Measurements from ENCODE around the gene SYT7. TPM values are rescaled to one million over a fixed set of nuclear protein-coding genes. Genes with fewer than 3 reads are reported as not detected.

SYT7 gene
- total RNA-seq, 2 donors from 2014 or later: 8.6 to 12.2 TPM

- intact Hi-C loops (cut with DNase I): no loop called here
- Histone ChIP-seq H3K4me3 (no peak overlapping the region), H3K27me3 (no peaks in the 10 kb centered on the region), H3K27ac (no peak overlapping the region), H3K36me3 (replicated peaks in 1 of 2; ENCODE audit: insufficient read depth in 1 of 2, low read depth in 2 of 2) (no peaks in the 10 kb centered on the region), H3K9me3 (no peaks in the 10 kb centered on the region), H3K4me1 (peaks cover 11% of the 10 kb centered on the region)
- ATAC-seq (no peak), DNase-seq (no peak)
- no peak for TF ChIP-seq POLR2A (IDR thresholded peaks at IDR 0.05)
- no peak for TF ChIP-seq CTCF (IDR thresholded peaks at IDR 0.05)
- 82 to 87% methylated on average over 12 of the region's 12 CpGs for WGBS, 2 donors
These were observed 56.4 kb downstream of the SYT7 start for GRCh38 chr11:61524446-61524845.

GRCh38 chr11:61522881-61523280, 58.0 kb downstream of the SYT7 start:
- H3K4me3 ChIP-seq: no peak overlapping the region
- DNase-seq: no peak
- no peak for ATAC-seq
- peaks cover 9% of the 10 kb centered on the region for H3K4me1 ChIP-seq
- intact Hi-C loops (cut with DNase I): no loop called here
- no peaks in the 10 kb centered on the region for H3K9me3 ChIP-seq
- no peak for TF ChIP-seq CTCF (IDR thresholded peaks at IDR 0.05)
- WGBS, 2 donors: 84 to 85% methylated on average over 11 to 15 of the region's 15 CpGs
- no peak overlapping the region for H3K27ac ChIP-seq
- H3K27me3 ChIP-seq: no peaks in the 10 kb centered on the region
- no peaks in the 10 kb centered on the region for H3K36me3 ChIP-seq (replicated peaks in 1 of 2; ENCODE audit: insufficient read depth in 1 of 2, low read depth in 2 of 2)

- TF ChIP-seq POLR2A (IDR thresholded peaks at IDR 0.05) (no peak), CTCF (IDR thresholded peaks at IDR 0.05) (no peak)
- Histone ChIP-seq H3K4me1 (peaks cover 5% of the 10 kb centered on the region), H3K27ac (no peak overlapping the region), H3K4me3 (no peak overlapping the region), H3K9me3 (no peaks in the 10 kb centered on the region), H3K36me3 (replicated peaks in 1 of 2; ENCODE audit: insufficient read depth in 1 of 2, low read depth in 2 of 2) (no peaks in the 10 kb centered on the region), H3K27me3 (peaks cover 0 to 12% of the 10 kb centered on the region in 2 donors)
- no peak for DNase-seq
- WGBS, 2 donors: 65 to 79% methylated on average over 16 to 22 of the region's 23 CpGs
- intact Hi-C loops (cut with DNase I): loop anchor here (5.0 kb wide), 1 partner anchor 41 kb away; no protein-coding TSS in a partner anchor
- no peak for ATAC-seq
These were observed 62.7 kb downstream of the SYT7 start for GRCh38 chr11:61518032-61518795.

- WGBS, 2 donors: 21 to 35% methylated on average over 18 to 23 of the region's 23 CpGs
- Histone ChIP-seq H3K36me3 (replicated peaks in 1 of 2; ENCODE audit: insufficient read depth in 1 of 2, low read depth in 2 of 2) (no peaks in the 10 kb centered on the region), H3K9me3 (no peaks in the 10 kb centered on the region), H3K4me1 (peaks cover 5% of the 10 kb centered on the region), H3K27me3 (peaks cover 0 to 12% of the 10 kb centered on the region in 2 donors), H3K4me3 (no peak overlapping the region), H3K27ac (no peak overlapping the region)
- ATAC-seq: peak; percentile 45
- no peak for TF ChIP-seq POLR2A (IDR thresholded peaks at IDR 0.05)
- peak; percentile 76 to 97 (median 88) for TF ChIP-seq CTCF (IDR thresholded peaks at IDR 0.05)
- intact Hi-C loops (cut with DNase I): loop anchor here (5.0 kb wide), 1 partner anchor 40 kb away; no protein-coding TSS in a partner anchor
- peak in 1 of 4 donors; percentile 48 for DNase-seq
These were observed 64.0 kb downstream of the SYT7 start for GRCh38 chr11:61516675-61517572.
